Fibroblast of lung (primary cell): ENCODE data around the gene SORCS2.

ENCODE experiments used
- EZH2 ChIP-seq: IDR thresholded peaks from 2 replicates; pipeline ENCODE4 v1.5.1; 2012; ENCODE audit warnings: low read length, control low read depth, mild to moderate bottlenecking; ENCODE audit errors: missing control alignments
- TF ChIP-seq, protein P1 (sequence below), 2 donors: IDR thresholded peaks in 1 of 2; conservative IDR thresholded peaks in 1 of 2; 1 replicate in 1 of 2; 2 replicates in 1 of 2; pipeline ENCODE4 v1.5.1; 2011 to 2012; ENCODE audit warnings: low read length in 2 of 2, control low read depth in 1 of 2, inconsistent platforms in 1 of 2, low read depth in 1 of 2, mild to moderate bottlenecking in 1 of 2

DNA sequence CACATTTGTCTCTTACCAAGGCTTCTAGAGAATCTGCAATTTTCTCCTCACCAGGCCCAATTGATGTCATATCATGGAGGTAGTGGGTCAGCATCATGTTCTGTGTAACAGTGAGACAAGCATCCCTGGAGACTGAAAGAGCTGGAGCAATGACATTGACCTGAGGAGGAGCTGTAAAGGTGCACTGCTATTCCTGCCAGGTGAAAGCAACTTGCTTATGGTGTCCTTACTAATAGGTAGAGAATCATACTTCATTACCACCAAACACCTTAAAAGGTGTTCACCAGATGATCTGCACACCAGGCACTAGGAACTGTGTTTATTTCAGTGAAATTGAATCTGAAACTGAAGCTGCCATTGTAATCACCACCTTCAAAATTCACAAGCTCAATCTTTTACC is 558.6 kb downstream of the SORCS2 start:
- TF ChIP-seq, protein P1, sequence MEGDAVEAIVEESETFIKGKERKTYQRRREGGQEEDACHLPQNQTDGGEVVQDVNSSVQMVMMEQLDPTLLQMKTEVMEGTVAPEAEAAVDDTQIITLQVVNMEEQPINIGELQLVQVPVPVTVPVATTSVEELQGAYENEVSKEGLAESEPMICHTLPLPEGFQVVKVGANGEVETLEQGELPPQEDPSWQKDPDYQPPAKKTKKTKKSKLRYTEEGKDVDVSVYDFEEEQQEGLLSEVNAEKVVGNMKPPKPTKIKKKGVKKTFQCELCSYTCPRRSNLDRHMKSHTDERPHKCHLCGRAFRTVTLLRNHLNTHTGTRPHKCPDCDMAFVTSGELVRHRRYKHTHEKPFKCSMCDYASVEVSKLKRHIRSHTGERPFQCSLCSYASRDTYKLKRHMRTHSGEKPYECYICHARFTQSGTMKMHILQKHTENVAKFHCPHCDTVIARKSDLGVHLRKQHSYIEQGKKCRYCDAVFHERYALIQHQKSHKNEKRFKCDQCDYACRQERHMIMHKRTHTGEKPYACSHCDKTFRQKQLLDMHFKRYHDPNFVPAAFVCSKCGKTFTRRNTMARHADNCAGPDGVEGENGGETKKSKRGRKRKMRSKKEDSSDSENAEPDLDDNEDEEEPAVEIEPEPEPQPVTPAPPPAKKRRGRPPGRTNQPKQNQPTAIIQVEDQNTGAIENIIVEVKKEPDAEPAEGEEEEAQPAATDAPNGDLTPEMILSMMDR (conservative IDR thresholded peaks at IDR 0.05 in 1 of 2, IDR thresholded peaks at IDR 0.05 in 1 of 2; ENCODE audit: low read depth in 1 of 2, low read length in 2 of 2): no peak
- no peak for TF ChIP-seq EZH2
